DMS79 treated with DMSO at 0.1 percent for 48 hours (cell line): ENCODE data around the gene GPR135.

Source experiments
- DNase-seq: peaks from one replicate; lab custom pipeline; 2025; lab: John Stamatoyannopoulos, UW

GPR135 gene

GRCh38 chr14:59422069-59422881 is 42.9 kb downstream of the GPR135 start:
- DNase-seq: peak; percentile 63

- no peak for DNase-seq
Observed at GRCh38 chr14:59419303-59419702, 45.9 kb downstream of the GPR135 start.

GRCh38 chr14:59417311-59417710 is 47.9 kb downstream of the GPR135 start:
- no peak for DNase-seq

GRCh38 chr14:59415836-59416602 is 49.2 kb downstream of the GPR135 start:
- no peak for DNase-seq
